Astrocyte of the cerebellum (primary cell): ENCODE measurements around the gene CPNE5.

Experiments used
- DNase-seq: peaks from one replicate; pipeline ENCODE4 v3.0.0-alpha.2; 2011; ENCODE audit warnings: low read depth
- H3K4me3 ChIP-seq: 2 replicates; pipeline ENCODE4 v1.5.1; 2011; ENCODE audit warnings: mild to moderate bottlenecking, low read depth, low read length, moderate library complexity
- CTCF ChIP-seq: IDR thresholded peaks from 2 replicates; pipeline ENCODE4 v1.5.1; 2012; ENCODE audit warnings: low read length, low read depth, moderate library complexity, mild to moderate bottlenecking; ENCODE audit errors: missing control alignments
- in situ Hi-C: cut with HindIII; loops from 2 replicates; pipeline ENCODE4 v1.10.0; 2017; ENCODE audit warnings: low sequenced_read_pairs

CPNE5 gene

GRCh38 chr6:36832313-36832712, 6.9 kb downstream of the CPNE5 start:
- no peak for DNase-seq
- H3K4me3 ChIP-seq = no peak overlapping the region
- in situ Hi-C loops = no loop called here
- no peak for TF ChIP-seq CTCF

- no peak overlapping the region for H3K4me3 ChIP-seq
- in situ Hi-C loops = no loop called here
- no peak for TF ChIP-seq CTCF
- no peak for DNase-seq
These were observed 8.7 kb downstream of the CPNE5 start for GRCh38 chr6:36830577-36830976.

- peak; percentile 80 for DNase-seq
- no peak for TF ChIP-seq CTCF
- in situ Hi-C loops = no loop called here
- H3K4me3 ChIP-seq = no peak overlapping the region
These were observed 9.2 kb downstream of the CPNE5 start for GRCh38 chr6:36829919-36830544.

GRCh38 chr6:36827261-36828079, 11.8 kb downstream of the CPNE5 start:
- no peak overlapping the region for H3K4me3 ChIP-seq
- peak; percentile 78 for DNase-seq
- no peak for TF ChIP-seq CTCF
- in situ Hi-C loops = no loop called here

GRCh38 chr6:36826520-36827227, 12.6 kb downstream of the CPNE5 start:
- no peak overlapping the region for H3K4me3 ChIP-seq
- in situ Hi-C loops = no loop called here
- no peak for DNase-seq
- no peak for TF ChIP-seq CTCF

- no peak for DNase-seq
- in situ Hi-C loops = no loop called here
- TF ChIP-seq CTCF = no peak
- H3K4me3 ChIP-seq = no peak overlapping the region
These were observed 13.2 kb downstream of the CPNE5 start for GRCh38 chr6:36825994-36826393.
